CD14-positive monocyte (primary cell): Measurements from ENCODE around the gene CBX4. TPM values are rescaled to one million over a fixed set of nuclear protein-coding genes. Genes with fewer than 3 reads are reported as not detected.

Experiments used
- DNase-seq, 3 donors: peaks; one replicate each; pipeline ENCODE4 v3.0.0-alpha.2; 2011 to 2022
- H2AFZ ChIP-seq: 2 replicates; pipeline ENCODE4 v1.6.0; 2012; ENCODE audit warnings: mild to moderate bottlenecking, low read depth, low read length, inconsistent platforms; ENCODE audit not compliant: insufficient read depth, poor library complexity, severe bottlenecking
- H3K27ac ChIP-seq, 2 donors: 1 replicate in 1 of 2; 2 replicates in 1 of 2; pipeline ENCODE4 v1.5.1; 2012 to 2013; ENCODE audit warnings: low read length in 2 of 2, control low read depth in 1 of 2, inconsistent platforms in 1 of 2, low read depth in 1 of 2, mild to moderate bottlenecking in 1 of 2
- H3K27me3 ChIP-seq, 2 donors: one replicate each; pipeline versions ENCODE4 v1.6.0 to v1.6.1; 2011 to 2013; ENCODE audit warnings: low read length in 2 of 2; ENCODE audit not compliant: control insufficient read depth in 2 of 2, insufficient read depth in 2 of 2
- H3K36me3 ChIP-seq, 2 donors: replicated peaks in 1 of 2; 1 replicate in 1 of 2; 2 replicates in 1 of 2; pipeline versions ENCODE4 v1.5.1 to v1.6.1; 2012 to 2013; ENCODE audit warnings: low read length in 2 of 2, control low read depth in 1 of 2, inconsistent platforms in 1 of 2, mild to moderate bottlenecking in 1 of 2; ENCODE audit not compliant: insufficient read depth in 2 of 2, control insufficient read depth in 1 of 2
- H3K4me1 ChIP-seq, 2 donors: 1 replicate in 1 of 2; 2 replicates in 1 of 2; pipeline versions ENCODE4 v1.5.1 to v1.6.1; 2012 to 2013; ENCODE audit warnings: low read length in 2 of 2, control low read depth in 1 of 2, inconsistent platforms in 1 of 2, mild to moderate bottlenecking in 1 of 2, moderate library complexity in 1 of 2; ENCODE audit not compliant: insufficient read depth in 2 of 2, control insufficient read depth in 1 of 2
- H3K4me2 ChIP-seq: replicated peaks from 2 replicates; pipeline ENCODE3; 2012; ENCODE audit warnings: low read length, moderate library complexity, mild to moderate bottlenecking; ENCODE audit not compliant: poor library complexity, severe bottlenecking; ENCODE audit errors: extremely low read depth
- H3K4me3 ChIP-seq, 3 experiments: fragments of 200-600 bp in 1 of 3; sonication (generic) in 1 of 3; replicated peaks in 1 of 3; 1 replicate in 2 of 3; 2 replicates in 1 of 3; pipeline ENCODE4 v1.5.1; 2011 to 2013; ENCODE audit warnings: low read length in 3 of 3, mild to moderate bottlenecking in 3 of 3, control low read depth in 2 of 3, low read depth in 2 of 3, inconsistent platforms in 1 of 3, moderate library complexity in 1 of 3
- H3K79me2 ChIP-seq: 2 replicates; pipeline ENCODE4 v1.6.0; 2012; ENCODE audit warnings: mild to moderate bottlenecking, control low read depth, inconsistent platforms, low read length, moderate library complexity; ENCODE audit not compliant: insufficient read depth
- H3K9ac ChIP-seq: 2 replicates; pipeline ENCODE4 v1.6.0; 2017; ENCODE audit warnings: low read length, mild to moderate bottlenecking; ENCODE audit not compliant: insufficient read depth, poor library complexity, severe bottlenecking
- H3K9me3 ChIP-seq, 2 donors: replicated peaks in 1 of 2; 1 replicate in 1 of 2; 2 replicates in 1 of 2; pipeline versions ENCODE4 v1.5.1 to v1.6.1; 2012 to 2013; ENCODE audit warnings: low read length in 2 of 2, control low read depth in 1 of 2; ENCODE audit not compliant: control insufficient read depth in 1 of 2, insufficient read depth in 1 of 2
- H4K20me1 ChIP-seq: 2 replicates; pipeline ENCODE4 v1.6.0; 2012; ENCODE audit warnings: mild to moderate bottlenecking, low read length, control low read depth, moderate library complexity; ENCODE audit not compliant: insufficient read depth
- H3K27ac Mint-ChIP-seq, 7 donors: one replicate each; pipeline ENCODE4 v1.8.0; 2020; ENCODE audit warnings: mild to moderate bottlenecking in 7 of 7, mixed read lengths in 7 of 7, moderate library complexity in 6 of 7, inconsistent platforms in 2 of 7
- H3K27me3 Mint-ChIP-seq, 3 donors: one replicate each; pipeline ENCODE4 v1.8.0; 2021 to 2022; ENCODE audit warnings: low read depth in 3 of 3, mild to moderate bottlenecking in 3 of 3, mixed read lengths in 3 of 3, moderate library complexity in 3 of 3, inconsistent platforms in 1 of 3
- H3K36me3 Mint-ChIP-seq, 2 donors: one replicate each; pipeline ENCODE4 v1.8.0; 2020; ENCODE audit warnings: mixed read lengths in 2 of 2, inconsistent platforms in 1 of 2, mild to moderate bottlenecking in 1 of 2
- H3K4me1 Mint-ChIP-seq: one replicate; pipeline ENCODE4 v1.8.0; 2020; ENCODE audit warnings: mild to moderate bottlenecking, mixed read lengths
- H3K4me3 Mint-ChIP-seq, 2 donors: one replicate each; pipeline ENCODE4 v1.8.0; 2020; ENCODE audit warnings: mild to moderate bottlenecking in 2 of 2, mixed read lengths in 2 of 2, moderate library complexity in 1 of 2
- H3K9me3 Mint-ChIP-seq, 7 donors: one replicate each; pipeline ENCODE4 v1.8.0; 2020 to 2022; ENCODE audit warnings: mixed read lengths in 7 of 7, mild to moderate bottlenecking in 6 of 7, moderate library complexity in 6 of 7, inconsistent platforms in 2 of 7
- CTCF ChIP-seq: fragments of 200-600 bp; IDR thresholded peaks from one replicate; pipeline ENCODE4 v1.8.0; 2022; ENCODE audit warnings: antibody characterized with exemption, mild to moderate bottlenecking
- WGBS: methylation state at CpG from one replicate; pipeline ENCODE4 v1.1.5; 2013; ENCODE audit warnings: missing lambda C conversion rate; ENCODE audit not compliant: insufficient coverage; 5-methylcytosine and 5-hydroxymethylcytosine counted together
- intact Hi-C, 2 donors: fragments of 100-400 bp; cut with micrococcal nuclease; formaldehyde crosslinking; loops; one replicate each; pipeline versions ENCODE4 v1.15.0 to v1.15.1; 2023
- polyA plus RNA-seq, 3 donors: library from polyadenylated mRNA; depleted of rRNA in 1 of 3; unstranded in 2 of 3; stranded (reverse) in 1 of 3; fragments of 300-500 nt in 2 of 3; fragments of >200 nt in 1 of 3; fragmentation: Illumina TruSeq in 2 of 3; gene quantifications; 1 replicate in 2 of 3; 2 replicates in 1 of 3; pipeline ENCODE4 v1.2.3, GENCODE V29; 2012 to 2021

The CBX4 gene
- polyA plus RNA-seq, 3 donors: 1.4 to 82.8 (median 3.6) TPM

GRCh38 chr17:79783891-79784290, 55.3 kb downstream of the CBX4 start:
- intact Hi-C loops: no loop called here
- Mint-ChIP-seq H3K4me1 (peaks cover 22% of the 10 kb centered on the region), H3K36me3 (peaks cover 9 to 12% of the 10 kb centered on the region in 2 donors), H3K9me3 (peaks cover 0 to 3% (median under 1%) of the 10 kb centered on the region in 7 donors), H3K27ac (no peak overlapping the region), H3K27me3 (peaks cover 49 to 65% (median 56%) of the 10 kb centered on the region in 3 donors), H3K4me3 (no peak overlapping the region)
- Histone ChIP-seq H3K79me2 (no peaks in the 10 kb centered on the region), H3K4me3 (no peak overlapping the region), H3K9ac (no peak overlapping the region), H3K9me3 (no peaks in the 10 kb centered on the region), H3K27ac (no peak overlapping the region), H3K36me3 (no peaks in the 10 kb centered on the region), H3K4me2 (no peak overlapping the region), H2AFZ (no peak overlapping the region), H4K20me1 (no peaks in the 10 kb centered on the region), H3K27me3 (peaks cover 10 to 54% of the 10 kb centered on the region in 2 donors), H3K4me1 (peaks cover 14 to 16% of the 10 kb centered on the region in 2 donors)
- peak in 1 of 3 donors; percentile 3 for DNase-seq
- 98% methylated on average over 17 of the region's 18 CpGs for WGBS
- no peak for TF ChIP-seq CTCF

Other genes with a start within 250 kb of the CBX4 start
- gene RBFOX3, start 228.4 kb downstream of the CBX4 start, polyA plus RNA-seq: not detected
- gene ENPP7, start 108.5 kb downstream of the CBX4 start, polyA plus RNA-seq: not detected
- under 1 TPM in 2 of 3 donors, not detected in 1; 0.09 to 0.95 TPM for gene CBX2, start 61.3 kb downstream of the CBX4 start, polyA plus RNA-seq
- gene CBX8, start 42.4 kb downstream of the CBX4 start, polyA plus RNA-seq: 1 to 10 TPM in 2 of 3 donors, under 1 TPM in 1; 0.51 to 2.5 (median 2.5) TPM
- gene TBC1D16, start 196.4 kb upstream of the CBX4 start, polyA plus RNA-seq: under 1 TPM; 0.11 to 0.53 (median 0.27) TPM
- under 1 TPM in 2 of 3 donors, not detected in 1; 0.21 to 0.27 TPM for gene CCDC40, start 197.2 kb upstream of the CBX4 start, polyA plus RNA-seq